ENCODE data around the gene APOL4. TPM values are rescaled to one million over a fixed set of nuclear protein-coding genes. Genes with fewer than 3 reads are reported as not detected.
"Not testable (repeated sequence)": the region's sequence is repeated elsewhere in the genome, so short reads cannot be mapped to it uniquely, and the experiment has no call there.

The APOL4 gene
- under 1 TPM; 0.53 to 0.67 TPM for total RNA-seq

GRCh38 chr22:36201630-36202319 lies at the start of gene APOL4:
APOL4 (minus strand) TSS chr22:36201809; CDS start chr22:36201734, 75 bp downstream.
- ChIA-PET POLR2A (no interaction called here), CTCF (no interaction called here)
- H3K4me1 Mint-ChIP-seq (ENCODE audit: low read depth): peaks cover 14% of the 10 kb centered on the region

GRCh38 chr22:36250292-36250960 lies 48.8 kb upstream of the APOL4 start:
- POLR2A ChIA-PET; DNase-seq; intact Hi-C loops (cut with micrococcal nuclease); H3K27ac Mint-ChIP-seq; H3K36me3 Mint-ChIP-seq; H3K9me3 Mint-ChIP-seq; H3K4me3 Mint-ChIP-seq; H3K27me3 Mint-ChIP-seq: not testable (repeated sequence)
- H3K4me1 Mint-ChIP-seq (ENCODE audit: low read depth): peaks cover 42% of the 10 kb centered on the region
- CTCF ChIA-PET: interaction anchor here (3.0 kb wide), 1 partner anchor 10 kb away, joined by 9 read pairs; no protein-coding TSS in a partner anchor

More at GRCh38 chr22:36201630-36202319, at the start of gene APOL4:
- Mint-ChIP-seq H3K36me3 (no peaks in the 10 kb centered on the region), H3K4me3 (no peak within 1 kb of the TSS), H3K27ac (no peak within 1 kb of the TSS), H3K9me3 (no peaks in the 10 kb centered on the region), H3K27me3 (peaks cover 3% of the 10 kb centered on the region)
- intact Hi-C loops (cut with micrococcal nuclease): no loop called here
- DNase-seq: no peak

- ChIA-PET CTCF (interaction anchor here (0.9 to 3.0 kb wide), 4 partner anchors 9 to 71 kb away, joined by 4 to 10 read pairs (median 6); partner anchors contain the start of gene APOL2), POLR2A (no interaction called here)
- peaks cover 29% of the 10 kb centered on the region for H3K4me1 Mint-ChIP-seq (ENCODE audit: low read depth)
- no peak for DNase-seq
- H3K36me3 Mint-ChIP-seq: peaks cover 7% of the 10 kb centered on the region
- intact Hi-C loops (cut with micrococcal nuclease): no loop called here
- no peak overlapping the region for H3K4me3 Mint-ChIP-seq
- H3K9me3 Mint-ChIP-seq: peaks cover 9% of the 10 kb centered on the region
- no peak overlapping the region for H3K27ac Mint-ChIP-seq
- no peaks in the 10 kb centered on the region for H3K27me3 Mint-ChIP-seq
These were observed 47.6 kb upstream of the APOL4 start for GRCh38 chr22:36249160-36249559.

GRCh38 chr22:36247955-36248354 lies 46.3 kb upstream of the APOL4 start:
- no peak for DNase-seq
- H3K9me3 Mint-ChIP-seq: peaks cover 9% of the 10 kb centered on the region
- H3K4me3 Mint-ChIP-seq: no peak overlapping the region
- intact Hi-C loops (cut with micrococcal nuclease): no loop called here
- no peaks in the 10 kb centered on the region for H3K36me3 Mint-ChIP-seq
- H3K27me3 Mint-ChIP-seq: no peaks in the 10 kb centered on the region
- ChIA-PET CTCF (interaction anchor here (2.3 to 3.0 kb wide), 2 partner anchors 7 to 9 kb away, joined by 9 to 10 read pairs; partner anchors contain the start of gene APOL2), POLR2A (interaction anchor here (1.1 kb wide), 1 partner anchor 18 kb away, joined by 5 read pairs; no protein-coding TSS in a partner anchor)
- H3K4me1 Mint-ChIP-seq (ENCODE audit: low read depth): peaks cover 21% of the 10 kb centered on the region
- no peak overlapping the region for H3K27ac Mint-ChIP-seq

GRCh38 chr22:36246718-36247117 lies 45.1 kb upstream of the APOL4 start:
- DNase-seq: no peak
- intact Hi-C loops (cut with micrococcal nuclease): no loop called here
- Mint-ChIP-seq H3K4me3 (no peak overlapping the region), H3K4me1 (ENCODE audit: low read depth) (peaks cover 10% of the 10 kb centered on the region), H3K27me3 (no peaks in the 10 kb centered on the region), H3K9me3 (peaks cover 15% of the 10 kb centered on the region), H3K36me3 (no peaks in the 10 kb centered on the region), H3K27ac (no peak overlapping the region)
- ChIA-PET CTCF (no interaction called here), POLR2A (no interaction called here)

GRCh38 chr22:36245805-36246356 lies 44.3 kb upstream of the APOL4 start:
- Mint-ChIP-seq H3K4me1 (ENCODE audit: low read depth) (peaks cover 4% of the 10 kb centered on the region), H3K27me3 (no peaks in the 10 kb centered on the region), H3K27ac (no peak overlapping the region), H3K36me3 (no peaks in the 10 kb centered on the region), H3K9me3 (peaks cover 15% of the 10 kb centered on the region), H3K4me3 (no peak overlapping the region)
- DNase-seq: no peak
- intact Hi-C loops (cut with micrococcal nuclease): no loop called here
- ChIA-PET CTCF (no interaction called here), POLR2A (no interaction called here)

GRCh38 chr22:36244522-36245391 lies 43.1 kb upstream of the APOL4 start:
- peaks cover 15% of the 10 kb centered on the region for H3K9me3 Mint-ChIP-seq
- H3K4me3 Mint-ChIP-seq: no peak overlapping the region
- intact Hi-C loops (cut with micrococcal nuclease): no loop called here
- H3K27me3 Mint-ChIP-seq: no peaks in the 10 kb centered on the region
- H3K36me3 Mint-ChIP-seq: no peaks in the 10 kb centered on the region
- ChIA-PET CTCF (interaction anchor here (0.9 to 1.3 kb wide), 4 partner anchors 41 to 179 kb away, joined by 3 read pairs; no protein-coding TSS in a partner anchor), POLR2A (no interaction called here)
- H3K4me1 Mint-ChIP-seq (ENCODE audit: low read depth): peaks cover 7% of the 10 kb centered on the region
- DNase-seq: no peak
- H3K27ac Mint-ChIP-seq: no peak overlapping the region

- Mint-ChIP-seq H3K9me3 (peaks cover 11% of the 10 kb centered on the region), H3K27ac (no peak overlapping the region), H3K36me3 (peaks cover 5% of the 10 kb centered on the region), H3K27me3 (no peaks in the 10 kb centered on the region), H3K4me3 (no peak overlapping the region), H3K4me1 (ENCODE audit: low read depth) (peaks cover 10% of the 10 kb centered on the region)
- intact Hi-C loops (cut with micrococcal nuclease): no loop called here
- CTCF ChIA-PET: interaction anchor here (0.9 to 1.8 kb wide), 5 partner anchors 34 to 178 kb away, joined by 3 to 5 read pairs (median 3); no protein-coding TSS in a partner anchor
- POLR2A ChIA-PET: interaction anchor here (1.0 kb wide), 1 partner anchor 17 kb away, joined by 3 read pairs; no protein-coding TSS in a partner anchor
- no peak for DNase-seq
These were observed 42.4 kb upstream of the APOL4 start for GRCh38 chr22:36243986-36244385.

- peak within 1 kb of the TSS; percentile 99 for H3K27ac Mint-ChIP-seq
- peak within 1 kb of the TSS; percentile 98 for H3K4me3 Mint-ChIP-seq
- CTCF ChIA-PET: interaction anchor here (0.6 to 5.0 kb wide), 33 partner anchors 9 to 892 kb away, joined by 3 to 42 read pairs (median 4); partner anchors contain the start of genes APOL1, APOL3 and FOXRED2
- peaks cover 5% of the 10 kb centered on the region for H3K9me3 Mint-ChIP-seq
- H3K36me3 Mint-ChIP-seq: peaks cover 38% of the 10 kb centered on the region
- POLR2A ChIA-PET: interaction anchor here (0.9 to 4.3 kb wide), 5 partner anchors 14 to 271 kb away, joined by 3 to 38 read pairs (median 4); partner anchors contain the start of gene APOL1
- intact Hi-C loops (cut with micrococcal nuclease): loop anchor here (1.0 to 10.0 kb wide), 5 partner anchors 14 to 595 kb away; partner anchors contain the start of genes APOL1, APOL3 and APOL6
- peak; percentile 93 for DNase-seq
- H3K27me3 Mint-ChIP-seq: no peaks in the 10 kb centered on the region
- H3K4me1 Mint-ChIP-seq (ENCODE audit: low read depth): peaks cover 45% of the 10 kb centered on the region
These were observed 38.0 kb upstream of the APOL4 start, which contains the start of gene APOL2 for GRCh38 chr22:36239401-36240171. APOL2 (minus strand) TSS chr22:36239527; CDS start chr22:36233162, 6,365 bp downstream.

GRCh38 chr22:36239150-36239400 lies 37.5 kb upstream of the APOL4 start:
- Mint-ChIP-seq H3K36me3 (peaks cover 38% of the 10 kb centered on the region), H3K27me3 (no peaks in the 10 kb centered on the region), H3K4me1 (ENCODE audit: low read depth) (peaks cover 50% of the 10 kb centered on the region), H3K4me3 (peak overlapping the region; percentile 98), H3K27ac (peak overlapping the region; percentile 99), H3K9me3 (peaks cover 5% of the 10 kb centered on the region)
- intact Hi-C loops (cut with micrococcal nuclease): loop anchor here (1.0 to 10.0 kb wide), 5 partner anchors 14 to 594 kb away; partner anchors contain the start of genes APOL1, APOL3 and APOL6
- POLR2A ChIA-PET: interaction anchor here (0.9 to 4.3 kb wide), 5 partner anchors 14 to 272 kb away, joined by 3 to 38 read pairs (median 4); partner anchors contain the start of gene APOL1
- no peak for DNase-seq
- CTCF ChIA-PET: interaction anchor here (0.6 to 5.0 kb wide), 29 partner anchors 9 to 268 kb away, joined by 3 to 42 read pairs (median 4); partner anchors contain the start of genes APOL1, APOL3 and FOXRED2

All from activated CD4-positive, alpha-beta memory T cell treated with anti-CD3 and anti-CD28 coated beads for 36 hours (primary cell).